HG03378 (cell line): ENCODE measurements around the gene RPL36AL.
A peak's percentile ranks its signal among the peaks of the same experiment; 100 is the strongest.
"Not testable (repeated sequence)": the region's sequence is repeated elsewhere in the genome, so short reads cannot be mapped to it uniquely, and the experiment has no call there.

Experiments
- ATAC-seq: cut with Tn5 transposase; IDR thresholded peaks from one replicate; pipeline ENCODE4 v1.9.1; 2021; ENCODE audit warnings: mild to moderate bottlenecking, moderate library complexity; ENCODE audit not compliant: unreplicated experiment

The RPL36AL gene

GRCh38 chr14:49619730-49620129, 696 bp downstream of the RPL36AL start:
- ATAC-seq: no peak

- ATAC-seq: not testable (repeated sequence)
These were observed 1.2 kb downstream of the RPL36AL start for GRCh38 chr14:49619273-49619672.

DNA sequence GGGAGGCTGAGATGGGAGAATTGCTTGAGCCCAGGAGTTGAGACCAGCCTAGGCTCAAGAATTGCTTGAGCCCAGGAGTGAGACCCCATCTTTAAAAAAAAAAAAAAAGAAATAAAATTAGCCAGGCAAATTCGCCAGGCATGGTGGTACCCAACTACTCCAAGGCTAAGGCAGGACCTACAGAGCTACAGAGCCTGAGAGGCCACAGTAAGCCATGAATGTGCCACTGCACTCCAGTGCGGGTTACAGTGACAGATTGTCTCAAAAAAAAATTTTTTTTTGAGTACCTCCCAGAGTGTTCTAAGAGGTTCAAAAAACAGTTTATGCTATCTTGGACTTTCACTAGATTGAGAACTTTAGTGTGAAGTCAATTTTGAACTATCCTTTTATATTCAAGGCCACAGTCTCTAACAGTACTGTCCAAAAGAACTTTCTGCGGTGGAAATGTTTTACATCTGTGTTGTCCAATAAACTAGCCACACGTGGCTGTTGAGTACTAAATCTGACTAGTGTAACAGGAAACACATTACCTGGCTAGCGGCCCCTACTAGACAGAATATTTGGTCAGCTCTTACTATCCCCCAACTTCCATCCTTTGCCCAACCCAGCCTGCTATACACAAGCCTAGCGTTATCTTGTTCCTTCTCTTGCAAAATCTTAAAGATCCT, 2.4 kb downstream of the RPL36AL start:
- no peak for ATAC-seq

GRCh38 chr14:49615776-49616175, 4.7 kb downstream of the RPL36AL start:
- no peak for ATAC-seq

- ATAC-seq: no peak
These were observed 6.2 kb downstream of the RPL36AL start for GRCh38 chr14:49614196-49614595.

GRCh38 chr14:49612671-49613070, 7.8 kb downstream of the RPL36AL start:
- ATAC-seq: no peak

DNA sequence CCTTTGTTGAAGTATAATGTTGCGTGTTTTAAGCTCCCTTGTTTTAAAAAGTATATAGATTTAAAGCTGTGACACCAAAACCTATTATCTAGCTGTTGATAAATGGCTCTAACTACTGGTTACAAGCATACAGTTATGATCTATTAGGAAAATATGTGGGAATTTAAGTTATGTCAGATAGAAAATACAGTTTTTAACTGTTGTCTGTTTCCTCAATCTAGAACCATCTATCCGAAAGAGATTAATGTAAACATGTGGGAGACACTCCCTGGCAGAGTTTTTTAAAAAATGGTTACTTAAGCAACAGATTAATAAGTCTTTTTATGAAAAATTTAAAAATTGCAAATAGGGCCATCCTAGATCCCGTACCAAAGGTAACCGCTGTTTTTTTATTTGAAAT, 8.2 kb downstream of the RPL36AL start:
- no peak for ATAC-seq

GRCh38 chr14:49607583-49607982, 12.8 kb downstream of the RPL36AL start:
- ATAC-seq: no peak

DNA sequence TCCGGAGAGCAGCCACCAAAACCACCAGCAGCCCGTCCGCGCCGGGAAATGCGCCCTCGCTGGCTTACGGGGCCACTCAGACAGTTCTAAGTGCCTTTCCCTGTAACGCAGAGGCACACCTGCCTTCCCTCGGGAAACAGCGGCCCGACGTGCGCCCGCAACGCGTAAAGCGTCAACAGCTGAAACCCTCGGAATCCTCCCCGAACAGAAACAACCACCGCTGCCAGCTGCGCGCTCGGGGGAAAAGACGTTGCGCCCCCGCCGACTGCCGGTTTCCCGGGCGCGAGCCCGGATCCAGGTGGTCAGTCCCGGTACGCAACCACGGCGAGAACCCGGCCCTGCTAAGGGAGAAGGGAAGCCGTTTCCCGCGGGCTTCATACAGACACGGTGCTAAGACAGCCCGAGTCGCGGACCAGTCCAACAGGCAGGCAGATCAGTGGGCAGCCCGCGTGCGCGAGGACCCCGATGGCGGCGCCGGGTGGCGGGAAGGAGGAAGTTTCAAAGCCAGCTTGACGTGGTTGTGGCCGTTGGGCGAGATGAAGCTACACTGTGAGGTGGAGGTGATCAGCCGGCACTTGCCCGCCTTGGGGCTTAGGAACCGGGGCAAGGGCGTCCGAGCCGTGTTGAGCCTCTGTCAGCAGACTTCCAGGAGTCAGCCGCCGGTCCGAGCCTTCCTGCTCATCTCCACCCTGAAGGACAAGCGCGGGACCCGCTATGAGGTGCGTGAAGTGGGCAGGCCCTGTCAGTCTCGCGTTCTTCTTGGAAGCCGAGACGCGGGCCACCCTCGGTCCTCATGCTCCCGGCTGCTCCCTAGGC, 21.7 kb downstream of the RPL36AL start, which contains the start of gene LRR1:
LRR1 (plus strand) TSS at position 456 of the 816 bp plus-strand sequence; CDS start at position 537, 81 bp downstream.
- peak; percentile 42 for ATAC-seq

- no peak for ATAC-seq
These were observed 22.3 kb downstream of the RPL36AL start for GRCh38 chr14:49598189-49598484.

DNA sequence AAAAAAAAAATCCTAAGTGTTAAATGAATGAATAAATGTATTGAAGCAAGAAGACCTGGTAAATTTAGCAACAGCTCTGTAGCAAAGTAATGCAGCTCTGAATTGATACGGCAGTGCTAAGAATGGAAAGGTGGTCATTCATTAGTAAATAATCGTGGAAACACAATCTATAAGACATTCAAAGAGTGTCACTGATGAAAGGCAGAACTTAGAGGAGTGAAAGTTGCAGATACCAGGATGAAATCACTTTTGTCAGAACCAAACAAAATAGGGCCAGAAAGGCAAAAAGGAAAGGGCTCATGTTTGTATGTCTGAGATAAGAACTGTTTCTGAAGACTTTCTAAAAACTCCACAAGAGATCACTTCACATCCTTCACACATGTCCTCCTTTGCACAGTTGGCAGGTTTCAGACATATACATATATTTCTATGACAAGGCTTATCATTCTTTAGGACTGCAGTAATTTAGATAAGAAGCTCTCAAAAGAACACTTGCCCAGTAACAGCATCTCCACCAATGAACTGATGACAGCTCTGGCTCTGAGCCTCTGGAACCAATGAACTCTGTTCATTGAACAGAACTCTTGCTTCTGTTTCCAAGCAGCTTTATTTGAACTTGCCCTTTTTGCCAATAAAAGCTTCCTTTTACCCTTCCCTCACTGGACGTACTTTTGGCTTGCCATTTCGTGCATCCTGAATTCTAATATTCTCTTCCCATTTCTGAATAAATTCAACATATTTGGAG, 25.9 kb downstream of the RPL36AL start:
- peak; percentile 31 for ATAC-seq

DNA sequence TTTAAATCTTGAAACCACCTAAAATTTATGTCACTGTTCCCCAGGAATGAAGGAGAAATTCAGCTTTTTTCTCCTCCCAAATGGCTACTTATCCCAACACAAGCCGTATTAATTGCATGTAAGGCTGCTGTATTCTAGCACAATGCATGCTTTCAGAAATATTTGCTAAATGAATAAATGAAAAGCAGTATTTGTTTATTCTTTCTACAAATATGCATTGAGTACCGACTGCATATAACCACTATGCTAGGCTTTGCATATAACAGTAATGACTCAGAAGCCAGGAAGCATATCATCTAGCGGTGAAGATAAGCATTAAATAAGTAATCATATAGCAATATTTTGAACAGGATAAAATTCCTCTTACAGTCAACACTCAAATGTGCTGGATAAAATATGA, 27.4 kb downstream of the RPL36AL start:
- ATAC-seq: no peak

- no peak for ATAC-seq
These were observed 31.0 kb downstream of the RPL36AL start for GRCh38 chr14:49589387-49589786.

DNA sequence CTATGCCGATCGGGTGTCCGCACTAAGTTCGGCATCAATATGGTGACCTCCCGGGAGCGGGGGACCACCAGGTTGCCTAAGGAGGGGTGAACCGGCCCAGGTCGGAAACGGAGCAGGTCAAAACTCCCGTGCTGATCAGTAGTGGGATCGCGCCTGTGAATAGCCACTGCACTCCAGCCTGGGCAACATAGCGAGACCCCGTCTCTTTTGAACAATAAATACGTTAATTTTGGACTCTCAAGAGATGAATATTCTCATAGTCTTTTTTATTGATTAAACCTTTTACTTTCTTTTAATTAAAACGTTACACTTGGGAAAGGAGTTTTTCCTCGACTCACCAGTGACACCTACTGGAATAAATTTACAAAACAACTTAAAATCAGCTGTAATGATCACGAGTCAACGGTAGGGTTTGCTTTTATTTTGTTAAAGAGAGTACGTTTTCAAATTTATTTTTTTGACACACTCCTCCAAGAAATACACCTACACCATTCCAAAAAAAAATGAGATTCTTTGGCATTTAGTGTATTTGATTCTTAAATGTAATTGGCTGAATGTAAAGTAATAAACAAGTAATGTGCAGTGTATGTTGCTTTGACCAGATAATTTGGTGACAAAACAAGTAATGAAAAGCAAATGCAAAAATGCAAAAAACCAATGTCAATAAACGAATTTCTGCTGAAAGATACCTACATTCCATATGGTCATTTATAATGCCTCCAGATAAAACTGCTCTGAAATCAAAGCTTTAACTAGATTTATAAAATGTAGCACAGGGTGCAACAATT, 33.6 kb downstream of the RPL36AL start:
- peak; percentile 41 for ATAC-seq

DNA sequence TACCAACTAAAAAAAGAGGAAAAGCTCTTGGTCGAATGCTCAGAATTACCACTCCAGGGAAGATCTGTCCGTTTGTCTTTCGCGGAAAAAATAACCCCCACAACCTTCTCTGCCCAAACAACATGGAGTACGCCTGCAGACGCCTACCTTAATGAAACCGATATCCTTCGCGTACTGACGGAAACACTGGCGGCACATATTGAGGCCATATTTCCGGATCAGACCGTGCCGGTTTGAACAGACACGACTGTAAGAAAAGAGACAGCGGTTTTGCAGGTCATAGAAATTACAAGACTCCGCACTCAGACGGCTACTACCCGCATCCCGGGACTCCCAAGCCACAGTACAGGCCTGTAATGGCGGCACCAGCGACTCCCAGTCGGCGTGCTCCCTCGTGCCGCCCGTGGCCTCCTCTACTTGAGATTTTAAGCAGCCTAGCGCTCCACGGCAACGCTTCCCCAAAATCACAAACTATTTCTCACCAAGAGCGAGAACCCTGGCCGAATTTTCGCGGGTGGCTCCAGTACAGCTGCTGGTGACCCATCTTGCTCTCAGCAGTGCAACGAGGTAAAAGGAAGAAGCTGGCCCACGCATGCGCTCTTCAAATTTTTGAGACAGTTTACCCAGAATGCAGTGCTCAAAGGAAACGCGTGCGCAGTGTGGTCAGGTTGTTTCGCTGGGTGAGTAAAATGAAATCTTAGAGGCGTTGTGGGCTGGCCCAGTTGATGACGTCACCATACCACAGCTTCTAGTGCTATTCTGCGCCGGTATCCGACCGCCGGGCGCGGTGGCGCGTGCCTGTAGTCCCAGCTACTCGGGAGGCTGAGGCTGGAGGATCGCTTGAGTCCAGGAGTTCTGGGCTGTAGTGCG, 34.4 kb downstream of the RPL36AL start, which contains the start of gene RPS29:
RPS29 (minus strand) TSS at position 578 of the 870 bp plus-strand sequence; CDS start at position 544, 34 bp downstream.
- peak; percentile 92 for ATAC-seq

- not testable (repeated sequence) for ATAC-seq
These were observed 35.3 kb downstream of the RPL36AL start for GRCh38 chr14:49584981-49585640.

DNA sequence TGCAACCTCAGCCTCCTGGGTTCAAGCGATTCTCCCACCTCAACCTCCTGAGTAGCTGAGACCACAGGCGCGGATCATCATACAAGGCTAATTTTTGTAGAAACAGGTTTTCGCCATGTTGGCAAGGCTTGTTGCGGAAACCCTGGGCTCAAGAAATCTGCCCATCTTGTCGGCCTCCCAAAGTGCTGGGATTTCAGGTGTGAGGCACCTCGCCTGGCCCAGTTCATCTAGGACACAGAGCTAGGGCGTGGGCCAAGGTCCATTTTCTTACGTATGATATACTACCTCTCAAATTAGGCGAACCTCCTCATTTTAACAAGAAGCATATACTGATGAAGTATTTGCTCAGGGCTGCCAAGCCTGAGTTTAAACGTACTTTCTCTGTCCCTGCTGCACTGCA, 36.4 kb downstream of the RPL36AL start:
- ATAC-seq: no peak

- ATAC-seq: no peak
These were observed 36.8 kb downstream of the RPL36AL start for GRCh38 chr14:49583629-49584028.
